Stimulated activated CD8-positive, alpha-beta memory T cell treated with anti-CD3 and anti-CD28 coated beads, Interleukin-7, amount 100 ng/mL, for 4 hours (primary cell): ENCODE data around the gene CCDC127.
"Not testable (repeated sequence)": the region's sequence is repeated elsewhere in the genome, so short reads cannot be mapped to it uniquely, and the experiment has no call there.

ENCODE experiments used
- DNase-seq, 2 donors: peaks; one replicate each; pipeline ENCODE4 v3.0.0-alpha.2; 2020; ENCODE audit warnings: low read depth in 2 of 2

CCDC127 gene

GRCh38 chr5:204001-204400 lies 14.0 kb downstream of the CCDC127 start:
- DNase-seq, result no peak

GRCh38 chr5:203246-203930 lies 14.6 kb downstream of the CCDC127 start:
- DNase-seq, result no peak

GRCh38 chr5:201672-202071 lies 16.3 kb downstream of the CCDC127 start:
- DNase-seq, result no peak

- DNase-seq, result no peak
Measured at GRCh38 chr5:200985-201384, 17.0 kb downstream of the CCDC127 start.

GRCh38 chr5:199950-200645 lies 17.9 kb downstream of the CCDC127 start:
- DNase-seq, result no peak

GRCh38 chr5:199197-199949 lies 18.6 kb downstream of the CCDC127 start:
- no peak for DNase-seq

GRCh38 chr5:198516-199196 lies 19.3 kb downstream of the CCDC127 start:
- DNase-seq, result no peak

GRCh38 chr5:197892-198489 lies 20.0 kb downstream of the CCDC127 start:
- DNase-seq, result no peak

- DNase-seq, result not testable (repeated sequence)
Measured at GRCh38 chr5:197031-197430, 20.9 kb downstream of the CCDC127 start.

GRCh38 chr5:196350-196749 lies 21.6 kb downstream of the CCDC127 start:
- no peak for DNase-seq

- DNase-seq, result no peak
Measured at GRCh38 chr5:195401-196160, 22.4 kb downstream of the CCDC127 start.

- no peak for DNase-seq
Measured at GRCh38 chr5:194603-195209, 23.2 kb downstream of the CCDC127 start.

- no peak for DNase-seq
Measured at GRCh38 chr5:194102-194501, 23.9 kb downstream of the CCDC127 start.

- no peak for DNase-seq
Measured at GRCh38 chr5:192970-193831, 24.8 kb downstream of the CCDC127 start.

- DNase-seq, result no peak
Measured at GRCh38 chr5:192691-192969, 25.3 kb downstream of the CCDC127 start.

GRCh38 chr5:191949-192690 lies 25.8 kb downstream of the CCDC127 start:
- DNase-seq, result no peak

GRCh38 chr5:191036-191948 lies 26.7 kb downstream of the CCDC127 start, which contains the start of gene LRRC14B:
LRRC14B (plus strand) TSS chr5:191495; CDS start chr5:191539, 44 bp downstream.
- DNase-seq, result no peak
